Muscle of arm (tissue), 12 donors: ENCODE data around the gene SRF. TPM values are rescaled to one million over a fixed set of nuclear protein-coding genes. Genes with fewer than 3 reads are reported as not detected.
A peak's percentile ranks its signal among the peaks of the same experiment; 100 is the strongest.

Experiments
- DNase-seq: peaks from one replicate; pipeline ENCODE4 v3.0.0-alpha.2; 2013
- polyA plus RNA-seq, 12 donors: library from polyadenylated mRNA; unstranded; fragments of 120-200 nt; gene quantifications; one replicate each; pipeline ENCODE4 v1.2.1, GENCODE V29; 2013; ENCODE audit not compliant: insufficient read length in 12 of 12

Gene SRF
- polyA plus RNA-seq, 12 donors: 34.9 to 100 (median 45.3) TPM

- no peak for DNase-seq
Observed at GRCh38 chr6:43146261-43146660, 24.8 kb upstream of the SRF start.

GRCh38 chr6:43146709-43147688 is 24.1 kb upstream of the SRF start:
- DNase-seq: no peak

GRCh38 chr6:43147691-43148477 is 23.2 kb upstream of the SRF start:
- no peak for DNase-seq

- DNase-seq: no peak
Observed at GRCh38 chr6:43149265-43149664, 21.8 kb upstream of the SRF start.

- DNase-seq: no peak
Observed at GRCh38 chr6:43150051-43150751, 20.9 kb upstream of the SRF start.

GRCh38 chr6:43159599-43159998 is 11.5 kb upstream of the SRF start:
- DNase-seq: no peak

GRCh38 chr6:43163899-43164298 is 7.2 kb upstream of the SRF start:
- DNase-seq: no peak

GRCh38 chr6:43170417-43170930 is 595 bp upstream of the SRF start:
- peak; percentile 93 for DNase-seq

GRCh38 chr6:43171707-43172103 is 636 bp downstream of the SRF start:
- DNase-seq: no peak

- peak; percentile 31 for DNase-seq
Observed at GRCh38 chr6:43172104-43173007, 1.3 kb downstream of the SRF start.

- DNase-seq: no peak
Observed at GRCh38 chr6:43173591-43174262, 2.7 kb downstream of the SRF start.

GRCh38 chr6:43174263-43175112 is 3.4 kb downstream of the SRF start:
- DNase-seq: peak; percentile 97

- no peak for DNase-seq
Observed at GRCh38 chr6:43175676-43176422, 4.8 kb downstream of the SRF start.

- no peak for DNase-seq
Observed at GRCh38 chr6:43176423-43176786, 5.3 kb downstream of the SRF start.

GRCh38 chr6:43178150-43178549 is 7.1 kb downstream of the SRF start:
- DNase-seq: no peak

- no peak for DNase-seq
Observed at GRCh38 chr6:43178951-43179830, 8.1 kb downstream of the SRF start.

- no peak for DNase-seq
Observed at GRCh38 chr6:43180058-43180457, 9.0 kb downstream of the SRF start.

GRCh38 chr6:43180985-43181384 is 9.9 kb downstream of the SRF start:
- no peak for DNase-seq
